ENCODE data around the gene ZNF891. TPM values are rescaled to one million over a fixed set of nuclear protein-coding genes. Genes with fewer than 3 reads are reported as not detected.

Gene ZNF891
- total RNA-seq, result 1.2 and 1.7 TPM in 2 replicates

GRCh38 chr12:133130038-133130807 is at the start of gene ZNF891, which contains the start of gene ZNF10:
TSS of gene ZNF891 (minus strand) at chr12:133130274. CDS start at chr12:133121918, 8,356 bp downstream.
TSS of gene ZNF10 (plus strand) at chr12:133130627. CDS start at chr12:133144493, 13,866 bp downstream.

GRCh38 chr12:133080368-133081158 is 49.5 kb downstream of the ZNF891 start, which contains the start of gene ZNF140:
TSS of gene ZNF140 (plus strand) at chr12:133080923. CDS start at chr12:133081321, 398 bp downstream.

Other genes with a start within 250 kb of the ZNF891 start
- 34.0 and 35.4 TPM in 2 replicates for gene CHFR, start 242.7 kb downstream of the ZNF891 start, total RNA-seq
- 12.2 and 13.1 TPM in 2 replicates for gene ZNF605, start 174.0 kb downstream of the ZNF891 start, total RNA-seq
- gene ZNF26, start 143.9 kb downstream of the ZNF891 start, total RNA-seq, result 20.4 and 28.1 TPM in 2 replicates
- gene ZNF84, start 92.8 kb downstream of the ZNF891 start, total RNA-seq, result 24.1 and 31.4 TPM in 2 replicates
- gene ZNF140, start 49.4 kb downstream of the ZNF891 start, total RNA-seq, result 21.0 and 26.6 TPM in 2 replicates
- gene ZNF10, start 353 bp upstream of the ZNF891 start, total RNA-seq, result 12.1 and 14.4 TPM in 2 replicates
- gene ZNF268, start 51.2 kb upstream of the ZNF891 start, total RNA-seq, result 44.5 and 51.5 TPM in 2 replicates
- gene ANHX, start 105.6 kb upstream of the ZNF891 start, total RNA-seq, result not detected in 2 replicates